GM12878 (cell line): ENCODE data around the gene PLEKHM2. TPM values are rescaled to one million over a fixed set of nuclear protein-coding genes. Genes with fewer than 3 reads are reported as not detected.

Experiments
- FOXM1 ChIP-seq: IDR thresholded peaks from 2 replicates; pipeline ENCODE4 v1.6.1; 2012; ENCODE audit warnings: low read depth, mild to moderate bottlenecking, inconsistent platforms, low read length, moderate library complexity
- RAD51 ChIP-seq: fragments of 450-650 bp; IDR thresholded peaks from 2 replicates; pipeline ENCODE4 v1.6.1; 2016; ENCODE audit warnings: moderate library complexity, mild to moderate bottlenecking, inconsistent platforms
- RB1 ChIP-seq: fragments of 450-650 bp; formaldehyde crosslinking; IDR thresholded peaks from 2 replicates; pipeline ENCODE4 v1.6.1; 2017; ENCODE audit warnings: mild to moderate bottlenecking, borderline replicate concordance
- ZNF592 ChIP-seq: fragments of 450-650 bp; IDR thresholded peaks from 2 replicates; pipeline ENCODE4 v1.6.1; 2017; ENCODE audit warnings: mild to moderate bottlenecking, moderate library complexity
- ZNF622 ChIP-seq: fragments of 450-650 bp; IDR thresholded peaks from 2 replicates; pipeline ENCODE4 v1.6.1; 2017; ENCODE audit warnings: mild to moderate bottlenecking, inconsistent platforms
- polyA plus RNA-seq, 11 experiments: library from polyadenylated mRNA; depleted of rRNA in 4 of 11; unstranded in 6 of 11; stranded (reverse) in 5 of 11; fragments of >200 nt; fragmentation: Nextera tagmentation in 4 of 11; fragmentation: Illumina TruSeq in 1 of 11; extraction: Ambion mirVana in 4 of 11; extraction: Trizol in 1 of 11; gene quantifications; 1 replicate in 1 of 11; 2 replicates in 10 of 11; pipeline versions ENCODE4 v1.2.1 to v1.2.3, GENCODE V29; 2011 to 2016; ENCODE audit warnings: inconsistent platforms in 2 of 11, missing spikeins in 2 of 11, low read depth in 1 of 11
- total RNA-seq, 4 experiments: library from RNA; depleted of rRNA in 3 of 4; stranded (reverse); fragments of >200 nt in 3 of 4; fragmentation: Illumina TruSeq in 1 of 4; extraction: Trizol in 1 of 4; gene quantifications; 2 replicates each; pipeline versions ENCODE4 v1.2.1 to v1.2.3, GENCODE V29; 2013 to 2021
- TF ChIP-seq, protein P1 (sequence below): IDR thresholded peaks from 2 replicates; pipeline ENCODE4 v1.6.1; 2012; ENCODE audit warnings: mild to moderate bottlenecking, low read depth, low read length

The PLEKHM2 gene
- total and polyA plus RNA-seq, 10 of the 15 experiments (the other 5 are each of a cell fraction or from before 2014, with no cell fraction given): 0.37 to 55.2 (median 19.3) TPM

DNA sequence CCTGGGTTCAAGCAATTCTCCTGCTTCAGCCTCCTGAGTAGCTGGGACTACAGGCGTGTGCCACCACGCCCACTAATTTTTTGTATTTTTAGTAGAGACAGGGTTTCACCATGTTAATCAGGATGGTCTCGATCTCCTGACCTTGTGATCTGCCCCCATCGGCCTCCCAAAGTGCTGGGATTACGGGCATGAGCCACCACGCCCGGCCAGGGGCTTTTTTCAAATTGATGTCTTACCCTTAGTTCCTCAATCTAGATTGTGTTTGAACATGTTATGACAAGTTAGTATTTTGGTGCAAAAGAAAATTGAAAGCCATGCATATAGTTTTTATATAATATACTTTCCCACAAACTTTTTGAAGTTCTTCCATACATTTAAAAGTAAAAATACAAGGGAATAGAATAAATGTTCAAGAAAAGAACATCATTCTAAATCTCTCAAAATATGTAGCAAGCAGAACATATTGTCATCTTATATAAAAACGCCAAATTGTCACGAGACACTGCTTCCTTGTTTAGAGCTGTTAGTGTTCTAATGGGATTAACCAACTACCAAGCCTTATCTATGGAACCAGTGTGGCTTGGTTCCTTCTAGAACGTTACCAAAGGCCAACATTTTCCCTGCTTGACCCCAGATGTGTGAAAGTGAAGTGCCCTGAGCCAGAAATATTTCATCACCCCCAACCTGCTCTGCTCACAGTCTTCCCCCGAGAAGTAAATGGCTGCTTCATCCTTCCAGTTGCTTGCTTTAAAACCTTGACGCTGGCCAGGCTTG, 9.5 kb upstream of the PLEKHM2 start (continued):
- TF ChIP-seq ZNF592 (no peak), RAD51 (no peak), FOXM1 (no peak), RB1 (no peak), ZNF622 (no peak)
- TF ChIP-seq, protein P1, sequence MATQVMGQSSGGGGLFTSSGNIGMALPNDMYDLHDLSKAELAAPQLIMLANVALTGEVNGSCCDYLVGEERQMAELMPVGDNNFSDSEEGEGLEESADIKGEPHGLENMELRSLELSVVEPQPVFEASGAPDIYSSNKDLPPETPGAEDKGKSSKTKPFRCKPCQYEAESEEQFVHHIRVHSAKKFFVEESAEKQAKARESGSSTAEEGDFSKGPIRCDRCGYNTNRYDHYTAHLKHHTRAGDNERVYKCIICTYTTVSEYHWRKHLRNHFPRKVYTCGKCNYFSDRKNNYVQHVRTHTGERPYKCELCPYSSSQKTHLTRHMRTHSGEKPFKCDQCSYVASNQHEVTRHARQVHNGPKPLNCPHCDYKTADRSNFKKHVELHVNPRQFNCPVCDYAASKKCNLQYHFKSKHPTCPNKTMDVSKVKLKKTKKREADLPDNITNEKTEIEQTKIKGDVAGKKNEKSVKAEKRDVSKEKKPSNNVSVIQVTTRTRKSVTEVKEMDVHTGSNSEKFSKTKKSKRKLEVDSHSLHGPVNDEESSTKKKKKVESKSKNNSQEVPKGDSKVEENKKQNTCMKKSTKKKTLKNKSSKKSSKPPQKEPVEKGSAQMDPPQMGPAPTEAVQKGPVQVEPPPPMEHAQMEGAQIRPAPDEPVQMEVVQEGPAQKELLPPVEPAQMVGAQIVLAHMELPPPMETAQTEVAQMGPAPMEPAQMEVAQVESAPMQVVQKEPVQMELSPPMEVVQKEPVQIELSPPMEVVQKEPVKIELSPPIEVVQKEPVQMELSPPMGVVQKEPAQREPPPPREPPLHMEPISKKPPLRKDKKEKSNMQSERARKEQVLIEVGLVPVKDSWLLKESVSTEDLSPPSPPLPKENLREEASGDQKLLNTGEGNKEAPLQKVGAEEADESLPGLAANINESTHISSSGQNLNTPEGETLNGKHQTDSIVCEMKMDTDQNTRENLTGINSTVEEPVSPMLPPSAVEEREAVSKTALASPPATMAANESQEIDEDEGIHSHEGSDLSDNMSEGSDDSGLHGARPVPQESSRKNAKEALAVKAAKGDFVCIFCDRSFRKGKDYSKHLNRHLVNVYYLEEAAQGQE: no peak
